Fibroblast of upper back skin (primary cell): ENCODE measurements around the gene HSD17B1.
A peak's percentile ranks its signal among the peaks of the same experiment; 100 is the strongest.
"Not testable (repeated sequence)": the region's sequence is repeated elsewhere in the genome, so short reads cannot be mapped to it uniquely, and the experiment has no call there.

Experiments used
- DNase-seq: peaks from one replicate; pipeline ENCODE4 v3.0.0-alpha.2; 2013

The HSD17B1 gene

DNA sequence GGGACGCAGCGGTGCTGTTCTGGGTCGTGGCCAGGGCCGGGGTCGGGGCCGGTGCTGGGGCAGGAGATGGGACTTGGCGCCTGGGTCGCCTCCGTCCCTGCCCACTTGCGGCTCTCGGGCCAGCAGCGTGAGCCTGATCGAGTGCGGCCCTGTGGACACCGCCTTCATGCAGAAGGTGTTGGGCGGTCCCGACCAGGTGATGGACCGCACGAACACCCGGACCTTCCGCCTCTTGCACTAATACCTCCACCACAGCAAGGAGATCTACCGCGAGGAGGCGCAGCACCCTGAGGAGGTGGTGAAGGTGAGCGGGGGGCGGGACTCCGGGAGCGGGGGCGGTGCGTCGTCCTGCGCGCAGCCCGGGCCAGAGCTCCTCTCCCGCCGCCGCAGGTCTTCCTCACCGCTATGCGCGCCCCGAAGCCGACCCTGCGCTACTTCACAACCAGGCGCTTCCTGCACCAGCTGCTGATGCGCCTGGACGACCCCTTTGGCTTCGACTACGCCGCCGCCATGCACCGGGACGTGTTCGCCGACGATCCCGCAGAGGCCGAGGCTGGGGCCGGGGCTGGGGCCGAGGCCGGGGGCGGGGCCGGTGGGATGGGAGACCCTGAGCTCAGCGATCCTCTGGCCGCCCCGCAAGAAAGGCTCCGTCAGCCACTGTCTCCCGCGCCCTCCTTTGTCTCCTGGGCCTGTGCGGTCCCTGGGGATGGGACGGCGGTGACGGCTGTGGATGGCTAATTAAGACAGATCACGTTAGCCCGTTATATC lies 4.5 kb upstream of the HSD17B1 start:
- peak; percentile 49 for DNase-seq

DNA sequence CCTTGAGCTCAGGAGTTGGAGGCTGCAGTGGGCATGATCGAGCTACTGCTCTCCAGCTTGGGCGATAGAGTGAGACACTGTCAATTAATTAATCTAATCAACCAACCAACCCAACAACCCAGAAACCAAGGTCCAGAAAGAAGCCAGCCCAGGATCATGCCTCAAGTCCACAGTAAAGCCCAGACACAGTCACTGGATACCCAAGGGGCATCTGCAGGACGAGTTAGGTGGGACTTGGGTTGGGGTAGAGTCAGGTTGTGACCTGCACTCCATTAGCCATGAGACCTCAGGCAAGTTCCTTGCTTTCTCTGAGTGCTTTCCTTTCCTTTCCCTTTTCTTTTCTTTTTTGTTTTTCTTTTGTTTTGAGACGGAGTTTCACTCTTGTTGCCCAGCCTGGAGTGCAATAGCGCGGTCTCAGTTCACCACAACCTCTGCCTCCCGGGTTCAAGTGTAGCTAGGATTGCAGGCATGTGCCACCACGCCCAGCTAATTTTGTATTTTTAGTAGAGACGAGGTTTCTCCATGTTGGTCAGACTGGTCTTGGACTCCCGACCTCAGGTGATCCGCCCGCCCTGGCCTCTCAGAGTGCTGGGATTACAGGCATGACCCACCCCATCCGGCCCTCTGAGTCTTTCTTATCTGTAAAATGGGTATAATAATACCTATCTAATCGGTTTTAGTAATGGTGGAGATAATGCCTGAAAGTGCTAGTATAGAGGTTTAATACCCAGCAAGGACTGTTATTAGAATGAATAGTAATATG lies 3.5 kb upstream of the HSD17B1 start:
- DNase-seq: no peak

DNA sequence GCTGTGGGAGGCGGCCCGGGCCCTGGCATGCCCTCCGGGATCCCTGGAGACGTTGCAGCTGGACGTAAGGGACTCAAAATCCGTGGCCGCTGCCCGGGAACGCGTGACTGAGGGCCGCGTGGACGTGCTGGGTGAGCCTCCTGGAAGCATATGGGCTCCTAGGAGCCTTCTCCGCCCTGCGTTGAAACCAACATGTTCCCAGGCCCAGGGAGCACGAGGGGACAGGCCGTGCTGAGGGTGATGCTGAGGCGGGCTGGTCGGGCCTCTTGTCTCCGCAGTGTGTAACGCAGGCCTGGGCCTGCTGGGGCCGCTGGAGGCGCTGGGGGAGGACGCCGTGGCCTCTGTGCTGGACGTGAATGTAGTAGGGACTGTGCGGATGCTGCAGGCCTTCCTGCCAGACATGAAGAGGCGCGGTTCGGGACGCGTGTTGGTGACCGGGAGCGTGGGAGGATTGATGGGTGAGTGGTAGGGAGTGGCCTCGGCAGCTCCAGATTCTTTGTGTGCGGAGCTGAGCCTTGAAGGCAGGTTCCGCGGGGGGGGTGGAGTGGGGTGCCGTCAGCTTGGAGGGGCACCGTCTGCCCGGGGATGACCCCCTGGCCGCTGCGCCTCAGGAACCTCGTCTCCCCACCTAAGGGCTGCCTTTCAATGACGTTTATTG lies 567 bp downstream of the HSD17B1 start:
- DNase-seq: no peak

DNA sequence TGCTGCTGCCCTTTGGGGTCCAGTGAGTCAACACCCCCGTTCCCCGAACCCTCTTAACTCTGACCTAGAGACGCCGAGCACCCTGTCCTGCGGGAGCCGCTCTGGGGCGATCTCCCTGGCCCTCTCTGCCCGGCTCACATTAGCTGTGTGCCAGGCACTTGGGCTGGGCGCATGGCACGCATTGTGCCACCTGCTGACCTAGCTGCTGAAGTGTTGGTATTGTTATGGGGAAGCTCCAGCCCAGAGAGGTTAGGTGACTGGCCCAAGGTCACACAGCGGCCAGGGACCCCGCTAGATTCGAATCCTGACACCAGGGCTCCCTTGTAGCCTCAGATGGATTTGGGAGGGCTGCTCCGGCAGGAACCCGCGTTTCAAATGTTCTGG lies 1.1 kb downstream of the HSD17B1 start:
- no peak for DNase-seq

DNA sequence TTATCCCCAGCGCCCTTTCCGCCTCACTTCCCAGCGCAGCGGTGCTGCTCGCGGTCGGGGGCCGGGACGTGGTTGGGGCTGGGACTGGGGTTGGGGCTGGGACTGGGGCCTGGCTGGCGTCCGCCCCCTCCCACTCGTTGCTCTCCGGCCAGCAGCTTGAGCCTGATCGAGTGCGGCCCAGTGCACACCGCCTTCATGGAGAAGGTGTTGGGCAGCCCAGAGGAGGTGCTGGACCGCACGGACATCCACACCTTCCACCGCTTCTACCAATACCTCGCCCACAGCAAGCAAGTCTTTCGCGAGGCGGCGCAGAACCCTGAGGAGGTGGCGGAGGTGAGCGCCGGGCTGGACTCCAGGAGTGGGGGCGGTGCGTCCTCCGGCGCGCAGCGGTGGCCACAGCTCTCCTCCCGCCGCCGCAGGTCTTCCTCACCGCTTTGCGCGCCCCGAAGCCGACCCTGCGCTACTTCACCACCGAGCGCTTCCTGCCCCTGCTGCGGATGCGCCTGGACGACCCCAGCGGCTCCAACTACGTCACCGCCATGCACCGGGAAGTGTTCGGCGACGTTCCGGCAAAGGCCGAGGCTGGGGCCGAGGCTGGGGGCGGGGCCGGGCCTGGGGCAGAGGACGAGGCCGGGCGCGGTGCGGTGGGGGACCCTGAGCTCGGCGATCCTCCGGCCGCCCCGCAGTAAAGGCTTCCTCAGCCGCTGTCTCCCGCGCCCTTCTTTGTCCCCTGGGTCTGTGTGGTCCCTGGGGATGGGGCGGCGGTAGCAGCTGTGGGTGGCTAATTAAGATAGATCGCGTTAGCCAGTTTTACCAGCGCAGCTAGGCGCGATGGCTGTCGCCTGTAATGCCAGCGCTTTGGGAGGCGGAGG lies 1.8 kb downstream of the HSD17B1 start:
- DNase-seq: peak; percentile 80

DNA sequence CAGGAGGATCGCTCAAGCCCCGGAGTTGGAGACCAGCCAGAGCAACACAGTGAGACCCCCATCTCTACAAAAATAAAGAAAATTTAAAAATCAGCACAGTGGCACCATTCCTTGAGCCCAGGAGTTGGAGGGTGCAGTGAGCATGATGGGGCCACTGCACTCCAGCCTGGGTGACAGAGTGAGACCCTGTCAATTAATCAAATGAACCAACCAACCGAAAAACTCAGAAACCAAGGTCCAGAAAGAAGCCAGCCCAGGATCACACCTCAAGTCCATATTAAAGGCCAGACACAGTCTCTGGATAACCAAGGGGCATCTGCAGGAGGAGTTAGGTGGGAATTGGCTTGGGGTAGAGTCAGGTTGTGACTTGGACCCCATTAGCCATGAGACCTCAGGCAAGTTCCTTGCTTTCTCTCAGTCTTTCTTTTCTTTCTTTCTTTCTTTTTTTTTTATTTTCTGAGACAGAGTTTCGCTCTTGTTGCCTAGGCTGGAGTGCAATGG lies 2.4 kb downstream of the HSD17B1 start:
- no peak for DNase-seq

DNA sequence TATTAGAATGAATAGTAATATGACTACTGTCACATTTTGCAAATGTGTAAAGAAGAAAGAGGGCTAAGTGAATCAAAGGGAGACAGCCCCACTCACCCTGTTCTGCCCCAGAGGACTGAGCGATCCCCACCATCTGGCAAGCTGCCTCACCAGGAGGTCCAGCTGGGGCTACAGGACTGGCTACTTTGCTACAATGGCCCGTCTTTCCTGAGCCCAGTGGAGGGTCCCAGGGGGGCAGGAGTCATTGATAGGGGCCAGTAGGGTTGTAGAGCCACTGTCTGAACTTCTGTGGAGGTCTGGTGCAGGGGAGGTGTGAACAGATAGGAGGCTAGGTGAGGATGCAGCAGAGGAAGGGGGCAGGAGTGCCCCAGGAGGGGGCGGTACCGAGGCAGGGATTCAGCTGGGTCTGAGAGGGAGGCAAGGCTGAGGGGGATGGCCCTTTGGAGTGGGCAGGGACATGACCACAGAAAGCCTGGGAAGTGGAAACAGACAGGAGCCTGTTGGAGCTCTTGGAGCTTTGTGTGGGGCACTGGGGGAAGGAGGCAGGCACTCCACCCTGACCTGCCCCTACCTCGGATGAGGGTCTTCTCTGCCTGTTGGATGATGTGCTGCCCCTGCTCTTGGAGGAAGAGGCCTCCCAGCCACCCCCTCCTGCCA lies 3.4 kb downstream of the HSD17B1 start:
- not testable (repeated sequence) for DNase-seq

DNA sequence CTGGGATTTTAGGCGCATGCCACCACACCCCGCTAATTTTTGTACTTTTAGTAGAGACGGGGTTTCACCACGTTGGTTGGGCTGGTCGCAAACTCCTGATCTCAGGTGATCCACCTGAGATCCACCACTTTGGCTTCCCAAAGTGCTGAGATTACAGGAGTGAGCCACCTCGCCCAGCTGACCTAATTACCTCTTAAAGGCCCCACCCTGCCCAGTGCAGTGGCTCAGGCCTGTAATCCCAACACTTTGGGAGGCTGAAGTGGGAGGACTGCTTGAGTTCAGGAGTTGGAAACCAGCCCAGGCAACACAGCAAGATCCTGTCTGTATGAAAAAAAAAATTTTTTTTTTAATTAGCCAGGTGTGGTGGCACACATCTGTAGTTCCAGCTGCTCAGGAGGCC lies 6.4 kb downstream of the HSD17B1 start:
- DNase-seq: no peak

DNA sequence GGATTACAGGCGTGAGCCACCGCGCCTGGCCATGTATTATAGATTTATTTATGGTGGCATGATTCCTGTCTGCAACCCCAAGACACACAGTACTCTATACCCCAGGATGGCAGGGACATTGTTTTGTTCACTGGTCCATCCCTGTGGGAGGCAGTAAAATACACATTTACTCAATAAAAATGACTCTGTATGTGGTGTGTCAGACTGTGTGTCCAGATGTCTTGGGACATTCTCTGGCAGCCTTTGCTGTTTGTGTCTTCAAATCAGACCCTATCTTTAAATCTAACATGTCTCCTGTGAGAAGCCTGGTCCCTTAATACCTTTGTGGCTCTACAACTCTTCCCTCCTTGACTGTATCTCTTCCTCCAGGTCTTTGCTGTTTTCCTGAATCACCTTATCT lies 7.5 kb downstream of the HSD17B1 start:
- DNase-seq: no peak

DNA sequence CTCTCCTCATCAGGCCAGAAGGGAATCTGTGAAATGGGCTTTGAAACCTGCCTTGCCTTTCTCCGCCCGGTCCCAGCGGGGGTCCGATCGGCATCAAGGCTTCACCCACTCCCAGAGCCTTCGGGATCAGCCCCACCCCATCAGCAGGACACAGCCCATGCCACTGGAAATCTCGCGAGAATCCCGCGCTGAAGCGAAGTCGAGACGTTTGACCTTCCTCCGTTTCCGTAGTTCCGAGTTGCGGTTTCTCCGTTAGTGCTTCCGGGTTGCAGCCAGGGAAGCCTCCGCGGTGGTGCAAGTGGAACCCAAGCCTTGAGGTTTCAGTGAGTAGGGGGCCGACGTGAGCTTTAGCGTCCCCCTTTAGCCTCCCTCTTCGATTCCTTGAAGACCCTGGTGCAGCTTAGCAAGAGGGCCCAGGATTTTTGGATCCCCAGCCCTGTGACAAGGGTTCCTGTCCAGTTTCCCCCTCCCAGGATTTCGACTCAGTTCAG lies 9.2 kb downstream of the HSD17B1 start, which contains the start of gene COASY:
Gene COASY (plus strand): TSS at position 252 of the 491 bp plus-strand sequence. CDS start 475 bp downstream, outside the sequence.
- peak; percentile 99 for DNase-seq

DNA sequence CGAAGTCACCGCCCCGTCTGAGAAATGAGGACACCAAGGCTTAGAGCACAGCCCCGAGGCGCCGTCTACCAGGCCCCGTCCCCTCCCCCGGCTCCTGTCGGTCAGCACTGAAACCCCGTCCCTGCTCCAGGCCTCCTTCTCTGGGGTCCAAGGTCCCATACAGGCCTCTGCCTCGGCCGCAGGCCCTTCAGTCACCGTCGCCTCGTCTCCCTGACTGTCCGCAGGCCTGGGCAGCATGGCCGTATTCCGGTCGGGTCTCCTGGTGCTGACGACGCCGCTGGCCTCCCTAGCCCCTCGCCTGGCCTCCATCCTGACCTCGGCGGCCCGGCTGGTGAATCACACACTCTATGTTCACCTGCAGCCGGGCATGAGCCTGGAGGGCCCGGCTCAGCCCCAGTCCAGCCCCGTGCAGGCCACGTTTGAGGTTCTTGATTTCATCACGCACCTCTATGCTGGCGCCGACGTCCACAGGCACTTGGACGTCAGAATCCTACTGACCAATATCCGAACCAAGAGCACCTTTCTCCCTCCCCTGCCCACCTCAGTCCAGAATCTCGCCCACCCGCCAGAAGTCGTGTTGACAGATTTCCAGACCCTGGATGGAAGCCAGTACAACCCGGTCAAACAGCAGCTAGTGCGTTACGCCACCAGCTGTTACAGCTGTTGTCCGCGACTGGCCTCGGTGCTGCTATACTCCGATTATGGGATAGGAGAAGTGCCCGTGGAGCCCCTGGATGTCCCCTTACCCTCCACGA lies 9.8 kb downstream of the HSD17B1 start:
- no peak for DNase-seq

DNA sequence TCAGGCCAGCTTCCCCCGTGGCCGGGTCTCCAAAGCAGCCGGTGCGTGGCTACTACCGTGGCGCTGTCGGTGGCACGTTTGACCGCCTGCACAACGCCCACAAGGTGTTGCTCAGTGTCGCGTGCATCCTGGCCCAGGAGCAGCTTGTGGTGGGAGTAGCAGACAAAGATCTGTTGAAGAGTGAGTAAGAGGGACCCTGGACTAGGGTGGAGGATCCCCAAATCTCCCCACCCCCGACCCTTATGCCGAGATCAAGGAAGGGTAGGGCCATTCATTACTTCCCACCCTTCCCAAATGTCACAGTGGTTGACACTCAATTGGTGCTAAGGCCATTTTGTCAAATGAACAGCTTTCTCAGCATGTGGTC lies 10.4 kb downstream of the HSD17B1 start:
- DNase-seq: no peak

DNA sequence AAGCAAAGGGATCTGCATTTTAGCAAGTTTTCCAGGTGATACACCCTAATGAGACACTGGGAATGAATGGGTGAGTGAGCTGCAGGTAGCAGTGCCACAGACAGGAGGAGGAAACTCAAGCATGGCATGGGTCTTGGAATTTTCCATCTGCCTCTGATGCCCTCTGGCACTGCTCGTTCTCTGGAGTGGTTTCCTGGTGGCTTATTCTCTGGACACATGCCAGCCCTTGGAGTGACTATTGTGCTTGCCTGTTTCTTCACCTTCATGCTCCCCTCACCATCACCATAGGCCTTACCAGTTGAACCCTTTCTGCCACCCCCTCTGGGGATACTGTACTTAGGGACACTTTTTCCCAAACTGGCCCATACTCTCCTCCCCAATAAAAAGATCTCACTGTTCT lies 10.8 kb downstream of the HSD17B1 start:
- no peak for DNase-seq

DNA sequence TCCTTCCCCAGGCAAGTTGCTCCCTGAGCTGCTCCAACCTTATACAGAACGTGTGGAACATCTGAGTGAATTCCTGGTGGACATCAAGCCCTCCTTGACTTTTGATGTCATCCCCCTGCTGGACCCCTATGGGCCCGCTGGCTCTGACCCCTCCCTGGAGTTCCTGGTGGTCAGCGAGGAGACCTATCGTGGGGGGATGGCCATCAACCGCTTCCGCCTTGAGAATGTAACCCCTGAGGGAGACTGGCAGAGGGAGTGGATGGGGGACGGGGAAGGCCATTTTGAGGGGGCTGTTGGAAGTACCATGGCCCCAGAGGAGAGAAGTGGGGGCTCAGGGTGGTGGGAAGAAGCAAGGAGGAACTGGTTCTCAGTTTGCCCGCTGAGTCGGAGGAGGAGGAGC lies 11.2 kb downstream of the HSD17B1 start:
- DNase-seq: no peak

DNA sequence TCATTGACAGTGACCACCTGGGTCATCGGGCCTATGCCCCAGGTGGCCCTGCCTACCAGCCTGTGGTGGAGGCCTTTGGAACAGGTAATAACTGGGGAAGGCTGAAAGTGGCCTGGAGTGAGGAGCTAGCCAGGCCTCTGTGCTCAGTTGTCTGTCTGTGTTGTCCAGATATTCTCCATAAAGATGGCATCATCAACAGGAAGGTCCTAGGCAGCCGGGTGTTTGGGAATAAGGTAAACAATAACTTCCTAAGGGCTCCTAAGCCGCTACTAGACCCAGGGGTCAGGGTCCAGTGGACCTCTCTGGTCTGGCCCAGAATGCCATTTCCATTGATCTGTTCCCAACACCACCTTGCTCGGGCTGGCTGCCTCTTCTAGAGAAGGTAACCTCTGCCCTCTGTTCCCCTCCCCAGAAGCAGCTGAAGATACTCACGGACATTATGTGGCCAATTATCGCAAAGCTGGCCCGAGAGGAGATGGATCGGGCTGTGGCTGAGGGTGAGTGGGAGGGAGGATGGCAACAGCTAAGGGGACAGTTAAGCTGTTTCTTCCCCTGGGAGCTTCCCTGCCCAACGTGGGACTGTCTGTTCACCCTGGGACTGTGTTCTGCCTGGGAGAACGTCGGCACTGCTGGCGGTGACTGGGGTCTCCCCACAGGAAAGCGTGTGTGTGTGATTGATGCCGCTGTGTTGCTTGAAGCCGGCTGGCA lies 12.2 kb downstream of the HSD17B1 start:
- no peak for DNase-seq

DNA sequence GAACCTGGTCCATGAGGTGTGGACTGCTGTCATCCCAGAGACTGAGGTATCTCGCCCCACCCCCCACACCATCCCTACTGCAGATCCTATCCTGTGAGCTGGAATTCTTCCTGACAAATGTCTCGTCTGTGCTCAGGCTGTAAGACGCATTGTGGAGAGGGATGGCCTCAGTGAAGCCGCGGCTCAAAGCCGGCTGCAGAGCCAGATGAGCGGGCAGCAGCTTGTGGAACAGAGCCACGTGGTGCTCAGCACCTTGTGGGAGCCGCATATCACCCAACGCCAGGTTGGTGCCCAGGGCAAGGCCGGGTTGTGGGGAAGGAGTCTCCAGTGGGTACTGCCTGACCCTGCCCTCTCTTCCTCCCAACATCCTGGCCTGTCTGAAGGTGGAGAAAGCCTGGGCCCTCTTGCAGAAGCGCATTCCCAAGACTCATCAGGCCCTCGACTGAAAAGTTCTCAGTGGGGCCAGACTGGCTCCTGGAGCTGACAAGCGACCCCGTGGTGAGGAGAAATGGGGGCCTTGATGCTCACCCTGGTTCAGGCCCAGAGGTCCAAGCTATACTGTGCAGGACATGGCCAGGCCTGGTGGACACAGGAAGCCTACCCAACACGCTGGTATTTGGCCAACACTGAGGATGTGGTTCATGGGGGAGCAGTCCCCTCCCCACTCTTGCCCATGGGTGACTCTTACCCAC lies 12.9 kb downstream of the HSD17B1 start:
- no peak for DNase-seq

DNA sequence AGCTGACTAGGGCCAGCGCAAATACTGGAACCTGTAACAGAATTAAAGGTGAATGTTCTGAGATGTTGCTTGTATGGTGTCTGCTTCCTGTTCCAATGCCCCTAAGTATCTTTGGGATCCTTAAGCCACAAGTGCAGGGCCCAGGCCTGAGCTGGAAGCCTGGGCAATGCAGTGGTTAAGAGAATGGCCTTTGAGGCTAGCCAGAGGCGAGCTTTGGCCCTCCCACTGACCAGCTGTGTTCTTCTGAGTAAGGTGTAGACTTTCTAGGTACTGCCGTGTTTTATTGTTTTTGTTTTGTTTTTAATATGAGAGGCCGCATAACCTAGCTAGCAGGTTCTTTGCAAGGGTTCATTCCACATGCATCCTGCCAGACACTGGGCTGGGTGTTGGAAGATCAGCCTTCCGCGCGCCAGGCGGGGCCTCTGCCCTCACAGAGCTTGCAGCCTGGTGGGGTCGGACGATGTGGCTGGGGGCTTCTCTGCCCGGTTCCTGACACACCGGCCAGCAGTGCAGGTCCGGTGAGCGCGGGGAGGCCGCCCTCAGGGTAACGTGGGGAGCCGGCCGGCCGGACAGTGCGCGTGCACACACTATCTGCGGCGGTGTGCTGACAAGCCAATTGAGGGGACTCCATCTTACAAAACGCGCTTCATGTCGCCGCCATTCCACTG lies 13.6 kb downstream of the HSD17B1 start:
- no peak for DNase-seq

DNA sequence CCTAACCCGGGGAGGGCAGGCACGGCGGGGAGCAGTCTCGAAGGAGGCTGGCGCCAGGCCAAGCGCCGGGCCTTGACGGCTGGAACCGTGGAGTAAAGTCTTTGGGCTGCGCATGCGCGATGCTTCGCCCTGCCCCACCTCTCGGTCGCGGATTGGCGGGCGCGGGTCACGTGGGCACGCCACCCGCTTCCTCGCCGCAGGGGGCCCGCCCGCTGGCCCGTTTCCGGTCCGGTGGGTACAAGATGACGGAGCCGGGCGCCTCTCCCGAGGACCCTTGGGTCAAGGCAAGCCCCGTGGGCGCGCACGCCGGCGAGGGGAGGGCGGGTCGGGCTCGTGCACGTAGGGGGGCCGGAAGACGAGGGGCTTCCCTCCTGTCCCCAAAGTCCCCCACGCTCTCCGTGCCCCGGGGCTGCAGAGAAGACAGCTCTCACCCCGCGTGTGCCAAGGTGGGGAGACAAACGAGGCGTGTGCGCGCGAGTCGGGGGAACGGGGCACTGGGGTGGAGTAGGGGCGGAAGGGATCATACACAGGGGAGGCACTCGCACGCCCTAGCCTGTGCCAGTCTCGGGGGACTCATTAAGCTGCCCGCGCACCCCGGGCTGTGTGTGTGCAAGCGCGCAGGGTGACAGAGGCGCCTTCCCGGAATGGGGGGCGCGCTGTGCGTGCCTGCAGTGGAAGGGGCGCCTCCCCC lies 14.3 kb downstream of the HSD17B1 start, which contains the start of gene MLX:
Gene MLX (plus strand): TSS at position 218 of the 691 bp plus-strand sequence. CDS start 25 bp downstream, at position 243.
- DNase-seq: peak; percentile 91
